NCI-H1694 (cell line): ENCODE results near the gene ERC2.
"Not testable (repeated sequence)": the region's sequence is repeated elsewhere in the genome, so short reads cannot be mapped to it uniquely, and the experiment has no call there.

ENCODE experiments used
- DNase-seq: peaks from one replicate; lab custom pipeline; 2025; lab: John Stamatoyannopoulos, UW

ERC2 gene

GRCh38 chr3:56468184-56469106 is at the start of gene ERC2:
TSS of gene ERC2 (minus strand) at chr3:56468467.
- DNase-seq, result peak; percentile 18

GRCh38 chr3:56502738-56503137 is 34.5 kb upstream of the ERC2 start:
- DNase-seq, result no peak

- not testable (repeated sequence) for DNase-seq
These were observed 28.1 kb upstream of the ERC2 start for GRCh38 chr3:56496376-56496775.

- DNase-seq, result peak; percentile 53
These were observed 26.5 kb upstream of the ERC2 start for GRCh38 chr3:56494679-56495322.

DNA sequence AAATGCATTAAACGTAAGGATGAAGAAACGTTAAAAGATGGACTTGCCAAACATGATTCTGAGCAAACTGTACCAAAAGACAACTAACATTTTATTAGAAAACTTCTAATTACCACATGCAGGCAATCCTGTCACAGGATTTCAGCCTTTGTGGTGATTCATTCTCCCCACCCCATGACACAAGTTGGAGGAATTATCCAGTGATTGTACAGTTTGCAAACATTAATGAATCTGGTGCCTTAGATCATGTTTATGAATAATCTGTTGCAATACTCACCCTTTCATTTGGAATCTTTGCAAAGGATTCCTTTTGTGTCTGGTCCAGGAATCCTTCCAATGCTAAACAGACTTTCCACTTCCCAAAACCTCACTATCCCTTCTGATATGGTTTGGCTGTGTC is 23.3 kb upstream of the ERC2 start:
- no peak for DNase-seq

DNA sequence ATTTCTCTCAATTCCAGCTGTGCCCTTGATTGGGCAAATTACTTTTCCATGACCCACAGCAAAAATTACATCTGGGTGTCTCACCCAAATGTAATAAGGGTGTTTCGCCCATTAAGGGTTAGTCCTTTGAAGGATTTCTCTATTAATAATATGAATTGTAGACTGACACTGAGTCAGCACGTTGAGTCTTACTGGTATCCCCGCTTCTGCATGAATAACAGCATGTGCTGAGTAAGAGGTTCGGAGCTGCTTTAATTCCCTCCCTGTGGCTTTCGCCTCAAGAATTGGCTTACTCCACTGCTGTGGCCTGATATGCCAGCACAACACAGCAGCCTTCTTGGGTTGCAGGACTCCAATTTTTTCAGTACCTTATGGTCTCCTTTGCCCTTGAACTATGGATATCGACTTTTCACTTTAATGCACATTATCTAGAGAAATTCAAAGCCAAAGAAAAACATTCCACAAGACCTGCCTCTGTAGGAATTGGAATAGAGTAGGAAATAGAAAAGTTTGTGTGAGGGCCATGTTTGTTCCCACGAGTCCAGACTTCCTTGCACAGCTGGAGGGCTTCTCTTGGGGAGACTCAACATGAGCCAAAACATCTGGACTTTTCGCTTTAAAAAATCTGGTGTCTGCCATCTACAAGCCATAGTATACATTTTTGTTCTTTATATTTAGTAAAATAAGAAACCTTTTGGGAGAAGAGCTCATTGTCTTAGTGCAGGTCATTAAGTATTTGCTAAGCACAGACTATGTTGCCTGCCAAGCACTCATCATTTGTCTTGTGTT is 20.7 kb upstream of the ERC2 start:
- no peak for DNase-seq

- no peak for DNase-seq
These were observed 16.3 kb upstream of the ERC2 start for GRCh38 chr3:56484525-56485032.

GRCh38 chr3:56484122-56484521 is 15.9 kb upstream of the ERC2 start:
- no peak for DNase-seq

- DNase-seq, result no peak
These were observed 9.4 kb upstream of the ERC2 start for GRCh38 chr3:56477646-56478045.

DNA sequence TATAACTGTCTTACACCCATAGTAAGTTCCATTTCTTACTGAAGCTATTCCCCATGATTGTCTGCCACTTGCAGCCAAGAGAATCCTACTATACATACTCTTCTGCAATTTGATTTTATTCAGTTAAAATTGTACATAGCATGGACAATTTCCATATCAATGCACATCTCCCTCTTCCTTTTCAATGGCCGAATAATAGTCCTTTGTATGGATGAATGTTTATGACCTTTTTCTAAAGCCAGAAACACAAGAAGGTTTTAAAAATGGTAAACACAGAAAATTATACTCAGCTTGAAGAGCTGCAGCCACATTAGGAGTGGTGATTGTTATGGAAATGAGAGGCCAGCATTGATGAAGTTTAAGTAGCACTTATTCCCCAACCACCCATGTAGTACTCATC is 8.5 kb upstream of the ERC2 start:
- no peak for DNase-seq

DNA sequence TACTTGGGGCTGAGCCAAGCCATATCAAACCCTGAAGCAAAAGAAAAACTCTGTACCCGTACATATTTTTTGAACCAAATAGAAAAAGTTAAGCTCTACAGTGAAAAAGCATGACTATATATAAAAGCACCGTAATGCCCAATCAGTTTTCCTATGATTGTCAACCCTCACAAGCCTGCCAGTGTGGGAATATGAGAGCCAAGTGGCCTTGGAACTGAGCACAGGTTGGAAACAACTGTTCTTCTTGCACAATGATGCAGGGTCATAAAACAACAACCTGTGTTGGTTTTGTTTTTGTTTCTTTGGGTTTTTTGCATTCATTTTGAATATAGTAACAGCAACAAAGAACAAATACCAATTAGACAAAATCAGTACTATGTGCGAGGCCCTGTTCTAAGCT is 3.5 kb upstream of the ERC2 start:
- DNase-seq, result no peak

DNA sequence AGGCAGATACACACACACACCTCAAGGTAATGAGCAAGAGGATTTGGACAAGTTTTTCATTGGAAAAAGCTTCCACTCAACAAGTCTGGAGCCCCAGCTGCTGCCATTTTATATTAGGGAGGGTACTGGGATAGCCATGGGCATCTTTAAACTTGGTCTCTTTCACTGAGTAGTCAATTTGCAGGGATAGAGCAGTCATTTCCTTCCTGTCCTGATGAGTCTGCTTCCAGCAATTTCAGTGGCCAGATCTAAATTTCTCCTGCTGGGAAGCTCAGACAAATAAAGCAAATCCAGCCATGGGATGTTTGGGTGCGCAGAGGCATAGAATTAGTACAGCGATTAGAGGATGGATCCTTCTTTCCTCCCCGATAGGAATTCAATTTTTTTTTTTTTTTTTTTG is 874 bp upstream of the ERC2 start:
- no peak for DNase-seq

- no peak for DNase-seq
These were observed 475 bp downstream of the ERC2 start for GRCh38 chr3:56467801-56468183.

- peak; percentile 57 for DNase-seq
These were observed 1.2 kb downstream of the ERC2 start for GRCh38 chr3:56467108-56467507.

DNA sequence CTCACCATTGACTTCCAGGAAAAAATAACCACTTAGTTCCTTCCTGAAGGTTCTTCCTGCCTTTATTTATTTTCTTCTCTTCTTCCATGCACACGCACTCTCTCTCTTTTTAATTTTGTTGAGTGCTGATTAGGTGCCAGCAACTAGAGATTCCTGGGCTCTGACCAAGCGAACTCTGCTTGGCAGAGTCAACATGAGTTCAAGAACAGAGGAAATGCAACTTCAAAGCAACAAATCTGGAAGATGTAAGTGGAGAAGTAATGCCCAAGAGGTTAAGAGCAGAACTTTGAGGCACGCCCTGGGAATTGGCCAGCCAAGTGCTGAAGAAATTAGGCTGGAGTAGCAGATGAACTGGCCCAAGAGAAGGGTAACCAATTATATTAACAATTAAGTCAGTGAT is 8.5 kb downstream of the ERC2 start:
- DNase-seq, result no peak

- DNase-seq, result no peak
These were observed 9.2 kb downstream of the ERC2 start for GRCh38 chr3:56459104-56459496.

GRCh38 chr3:56458496-56459103 is 9.7 kb downstream of the ERC2 start:
- no peak for DNase-seq

DNA sequence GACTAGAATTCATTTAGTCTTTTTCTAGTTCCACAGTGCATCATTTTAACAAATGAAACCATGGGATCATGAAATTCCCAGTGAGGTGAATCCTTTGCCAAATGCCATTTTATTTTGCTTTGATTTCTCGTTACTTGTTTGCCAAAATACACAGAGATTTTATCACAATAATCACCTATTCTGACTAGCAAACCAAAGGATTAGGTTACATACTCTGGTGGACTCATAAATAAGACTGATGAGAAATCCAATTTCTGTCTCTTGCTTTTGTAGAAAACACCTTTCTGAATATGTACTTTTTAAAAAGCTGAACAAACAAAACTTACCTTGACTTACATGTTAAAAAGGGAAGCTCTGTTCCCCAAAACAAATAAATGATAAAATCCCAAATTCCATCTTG is 12.2 kb downstream of the ERC2 start:
- no peak for DNase-seq

DNA sequence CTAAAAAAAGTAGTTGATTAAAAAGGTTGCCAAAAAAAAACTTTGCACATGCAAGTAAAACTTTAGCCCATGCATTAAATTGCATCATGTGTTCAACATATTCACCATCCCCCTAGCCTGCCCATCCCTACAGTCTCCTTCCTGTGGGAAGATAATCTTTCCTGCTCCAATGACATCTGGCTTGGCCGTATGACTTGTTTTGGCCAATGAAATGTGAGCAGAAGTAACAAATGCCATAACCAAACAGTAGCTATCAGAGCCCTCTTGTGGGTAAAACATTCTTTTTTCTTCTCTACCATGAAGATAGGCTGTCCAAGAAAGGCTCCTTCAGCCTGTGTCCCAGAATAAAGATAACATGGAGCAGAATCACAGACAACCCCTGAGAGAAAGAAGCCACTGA is 15.3 kb downstream of the ERC2 start:
- no peak for DNase-seq

DNA sequence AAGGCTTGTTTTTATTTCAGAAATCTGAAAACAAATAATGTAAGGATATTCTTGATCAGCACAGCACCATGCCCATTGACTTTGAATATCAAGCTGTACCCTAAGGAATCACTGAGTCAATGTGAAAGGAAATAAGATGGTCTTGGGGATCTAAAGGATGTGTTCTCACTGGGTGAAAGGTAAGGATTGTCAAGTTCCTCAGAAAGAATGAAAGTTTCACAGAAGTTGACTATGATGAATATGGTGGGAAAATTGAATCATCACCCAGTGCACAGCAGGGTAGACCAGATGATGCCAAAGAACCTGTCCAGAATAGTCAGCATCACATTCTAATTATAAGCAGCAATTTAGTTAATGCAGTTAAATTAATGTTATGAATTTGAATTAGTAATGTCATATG is 16.2 kb downstream of the ERC2 start:
- no peak for DNase-seq

GRCh38 chr3:56443372-56443771 is 24.9 kb downstream of the ERC2 start:
- DNase-seq, result no peak

DNA sequence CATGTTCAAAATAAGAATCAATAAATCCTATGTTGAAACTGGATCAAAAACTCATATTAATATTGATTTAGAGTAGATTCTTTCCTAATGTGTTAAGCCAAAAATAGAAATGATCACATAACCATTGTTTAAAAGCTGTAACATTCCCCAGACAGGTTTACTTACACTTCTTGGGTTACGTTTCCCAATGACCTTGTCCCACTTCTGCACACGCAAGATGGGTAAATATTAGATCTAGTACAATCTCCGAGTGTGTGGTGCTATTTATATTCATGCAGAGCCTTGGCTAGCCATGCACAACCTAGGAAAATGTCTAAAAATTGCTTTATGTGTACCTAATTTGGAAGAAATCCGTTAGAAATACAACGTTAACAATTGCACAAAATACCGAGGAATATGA is 39.6 kb downstream of the ERC2 start:
- no peak for DNase-seq
